H9 (cell line): ENCODE data around the gene ZFPM1. TPM values are rescaled to one million over a fixed set of nuclear protein-coding genes. Genes with fewer than 3 reads are reported as not detected.

Source experiments
- DNase-seq: peaks from one replicate; pipeline ENCODE4 v3.0.0-alpha.2; 2017
- H2AFZ ChIP-seq: one replicate; pipeline ENCODE4 v1.6.1; 2013; ENCODE audit warnings: mild to moderate bottlenecking, low read length, control low read depth, moderate library complexity
- H2AK5ac ChIP-seq: 2 replicates; pipeline ENCODE4 v1.6.1; 2013; ENCODE audit warnings: low read length, control low read depth, mixed read lengths; ENCODE audit not compliant: insufficient read length
- H2BK120ac ChIP-seq: one replicate; pipeline ENCODE4 v1.6.1; 2013; ENCODE audit warnings: low read depth, mild to moderate bottlenecking, low read length, control low read depth, inconsistent platforms; ENCODE audit not compliant: poor library complexity, severe bottlenecking
- H2BK12ac ChIP-seq: 2 replicates; pipeline ENCODE4 v1.6.1; 2013; ENCODE audit warnings: low read length, control low read depth, mixed read lengths, low read depth; ENCODE audit not compliant: insufficient read length
- H2BK15ac ChIP-seq: 2 replicates; pipeline ENCODE4 v1.6.1; 2013; ENCODE audit warnings: low read depth, low read length, control low read depth
- H2BK20ac ChIP-seq: one replicate; pipeline ENCODE4 v1.6.1; 2013; ENCODE audit warnings: low read depth, mild to moderate bottlenecking, low read length, control low read depth, inconsistent platforms; ENCODE audit not compliant: poor library complexity, severe bottlenecking
- H2BK5ac ChIP-seq: 2 replicates; pipeline ENCODE4 v1.6.1; 2013; ENCODE audit warnings: low read length, control low read depth, mixed read lengths; ENCODE audit not compliant: insufficient read length
- H3K14ac ChIP-seq: 2 replicates; pipeline ENCODE4 v1.6.1; 2013; ENCODE audit warnings: low read length, control low read depth; ENCODE audit not compliant: insufficient read depth
- H3K18ac ChIP-seq: 2 replicates; pipeline ENCODE4 v1.6.1; 2013; ENCODE audit warnings: low read depth, mild to moderate bottlenecking, mixed read lengths, low read length, control low read depth; ENCODE audit not compliant: insufficient read length
- H3K23ac ChIP-seq: 2 replicates; pipeline ENCODE4 v1.6.1; 2013; ENCODE audit warnings: low read length, control low read depth, mixed read lengths, low read depth; ENCODE audit not compliant: insufficient read length
- H3K23me2 ChIP-seq: 2 replicates; pipeline ENCODE4 v1.6.1; 2013; ENCODE audit warnings: low read depth, mild to moderate bottlenecking, mixed read lengths, low read length, control low read depth; ENCODE audit not compliant: insufficient read length, poor library complexity, severe bottlenecking
- H3K27ac ChIP-seq: 2 replicates; pipeline ENCODE4 v1.5.1; 2013; ENCODE audit warnings: low read length, control low read depth, mixed read lengths, low read depth; ENCODE audit not compliant: insufficient read length
- H3K27me3 ChIP-seq: 2 replicates; pipeline ENCODE4 v1.6.1; 2013; ENCODE audit warnings: low read length, control low read depth, inconsistent platforms; ENCODE audit not compliant: insufficient read depth
- H3K4ac ChIP-seq: 2 replicates; pipeline ENCODE4 v1.6.1; 2013; ENCODE audit warnings: low read depth, mild to moderate bottlenecking, control low read depth, inconsistent platforms, low read length, moderate library complexity
- H3K4me1 ChIP-seq: 2 replicates; pipeline ENCODE4 v1.6.1; 2013; ENCODE audit warnings: low read length, control low read depth, inconsistent platforms; ENCODE audit not compliant: insufficient read depth
- H3K4me2 ChIP-seq: 2 replicates; pipeline ENCODE4 v1.6.1; 2013; ENCODE audit warnings: low read length, control low read depth, mixed read lengths; ENCODE audit not compliant: insufficient read length, insufficient read depth
- H3K56ac ChIP-seq: 2 replicates; pipeline ENCODE4 v1.6.1; 2013; ENCODE audit warnings: low read depth, mild to moderate bottlenecking, mixed read lengths, low read length, control low read depth; ENCODE audit not compliant: insufficient read length
- H3K79me1 ChIP-seq: 2 replicates; pipeline ENCODE4 v1.6.1; 2013; ENCODE audit warnings: low read depth, mild to moderate bottlenecking, moderate library complexity, low read length, control low read depth, inconsistent platforms; ENCODE audit not compliant: insufficient read depth, poor library complexity, severe bottlenecking
- H3K79me2 ChIP-seq: 2 replicates; pipeline ENCODE4 v1.6.1; 2013; ENCODE audit warnings: low read length, control low read depth, inconsistent platforms; ENCODE audit not compliant: insufficient read depth
- H3K9ac ChIP-seq: 2 replicates; pipeline ENCODE4 v1.6.1; 2013; ENCODE audit warnings: low read length, control low read depth, mixed read lengths; ENCODE audit not compliant: insufficient read length; ENCODE audit errors: extremely low read depth
- H3K9me3 ChIP-seq: one replicate; pipeline ENCODE4 v1.6.1; 2013; ENCODE audit warnings: low read depth, low read length, inconsistent platforms; ENCODE audit not compliant: control insufficient read depth
- H3T11ph ChIP-seq: one replicate; pipeline ENCODE4 v1.6.1; 2013; ENCODE audit warnings: mild to moderate bottlenecking, low read length, control low read depth, inconsistent platforms
- H4K20me1 ChIP-seq: one replicate; pipeline ENCODE4 v1.6.1; 2013; ENCODE audit not compliant: control insufficient read depth, insufficient read length, insufficient read depth
- H4K5ac ChIP-seq: 2 replicates; pipeline ENCODE4 v1.6.1; 2013; ENCODE audit warnings: low read depth, mild to moderate bottlenecking, mixed read lengths, low read length, control low read depth; ENCODE audit not compliant: insufficient read length
- H4K8ac ChIP-seq: replicated peaks from 2 replicates; pipeline ENCODE4 v1.6.1; 2013; ENCODE audit warnings: low read length, control low read depth, mixed read lengths, low read depth; ENCODE audit not compliant: insufficient read length
- H4K91ac ChIP-seq: 2 replicates; pipeline ENCODE4 v1.6.1; 2013; ENCODE audit warnings: low read depth, mild to moderate bottlenecking, moderate library complexity, mixed read lengths, low read length, control low read depth; ENCODE audit not compliant: insufficient read length
- H3K27ac Mint-ChIP-seq, 3 experiments: 2 replicates in 2 of 3; 3 replicates in 1 of 3; pipeline ENCODE4 v1.8.0; 2020 to 2021; ENCODE audit warnings: mixed read lengths in 3 of 3, mild to moderate bottlenecking in 1 of 3, moderate library complexity in 1 of 3
- H3K27me3 Mint-ChIP-seq: 2 replicates; pipeline ENCODE4 v1.8.0; 2021; ENCODE audit warnings: low read depth, mild to moderate bottlenecking, moderate library complexity, mixed read lengths
- H3K36me3 Mint-ChIP-seq, 3 experiments: 2 replicates in 2 of 3; 3 replicates in 1 of 3; pipeline ENCODE4 v1.8.0; 2020 to 2021; ENCODE audit warnings: low read depth in 3 of 3, mixed read lengths in 3 of 3; ENCODE audit not compliant: insufficient read depth in 1 of 3
- H3K4me1 Mint-ChIP-seq, 2 experiments: 2 replicates each; pipeline ENCODE4 v1.8.0; 2020; ENCODE audit warnings: mixed read lengths in 2 of 2
- H3K4me3 Mint-ChIP-seq, 2 experiments: 2 replicates in 1 of 2; 3 replicates in 1 of 2; pipeline ENCODE4 v1.8.0; 2020 to 2021; ENCODE audit warnings: mild to moderate bottlenecking in 2 of 2, mixed read lengths in 2 of 2, moderate library complexity in 1 of 2
- H3K9me3 Mint-ChIP-seq, 2 experiments: 2 replicates in 1 of 2; 3 replicates in 1 of 2; pipeline ENCODE4 v1.8.0; 2020; ENCODE audit warnings: mild to moderate bottlenecking in 2 of 2, mixed read lengths in 2 of 2, moderate library complexity in 1 of 2
- WGBS: extraction: QIAGEN DNeasy Blood & Tissue Kit; methylation state at CpG from one replicate; pipeline ENCODE4 v1.1.7; 2013; ENCODE audit warnings: missing lambda C conversion rate, low lambda C conversion rate, mixed read lengths; ENCODE audit not compliant: insufficient read length; ENCODE audit errors: extremely low coverage; 5-methylcytosine and 5-hydroxymethylcytosine counted together
- total RNA-seq: library from RNA; stranded (reverse); gene quantifications from 2 replicates; pipeline ENCODE4 v1.2.1, GENCODE V29; 2021
- TF ChIP-seq, protein P1 (sequence below): fragments of 200-600 bp; sonication (generic); conservative IDR thresholded peaks from 3 replicates; pipeline ENCODE4 v1.8.0; 2021; ENCODE audit warnings: antibody characterized with exemption, mild to moderate bottlenecking

ZFPM1 gene
- total RNA-seq, 1 experiment from 2014 or later: 3.6 TPM

DNA sequence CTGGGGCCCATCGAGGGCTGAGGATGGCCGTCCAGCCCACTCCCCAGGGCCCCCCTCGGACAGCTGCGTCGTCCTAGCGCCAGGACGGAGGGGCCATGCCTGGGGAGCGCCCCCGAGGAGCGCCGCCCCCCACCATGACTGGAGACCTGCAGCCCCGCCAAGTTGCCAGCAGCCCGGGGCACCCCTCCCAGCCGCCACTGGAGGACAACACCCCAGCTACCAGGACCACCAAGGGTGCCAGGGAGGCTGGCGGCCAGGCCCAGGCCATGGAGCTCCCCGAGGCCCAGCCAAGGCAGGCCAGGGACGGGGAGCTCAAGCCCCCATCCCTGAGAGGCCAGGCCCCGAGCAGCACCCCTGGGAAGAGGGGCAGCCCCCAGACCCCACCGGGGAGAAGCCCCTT is 25.7 kb upstream of the ZFPM1 start:
- Histone ChIP-seq H3K14ac (no peak overlapping the region), H4K8ac (no peak overlapping the region), H2AK5ac (no peak overlapping the region), H2BK12ac (no peak overlapping the region), H2AFZ (no peak overlapping the region), H3K27me3 (no peaks in the 10 kb centered on the region), H3K9ac (no peak overlapping the region), H3K56ac (no peak overlapping the region), H3K27ac (no peak overlapping the region), H3K4me1 (no peaks in the 10 kb centered on the region), H2BK120ac (no peak overlapping the region), H2BK5ac (no peak overlapping the region), H3K18ac (no peak overlapping the region), H2BK20ac (no peak overlapping the region), H3K4me2 (no peak overlapping the region), H4K20me1 (no peaks in the 10 kb centered on the region), H3K9me3 (no peaks in the 10 kb centered on the region), H4K91ac (no peak overlapping the region), H3K79me1 (no peaks in the 10 kb centered on the region), H3K23ac (no peak overlapping the region), H3K79me2 (no peaks in the 10 kb centered on the region), H3K4ac (no peak overlapping the region), H3K23me2 (peaks cover 2% of the 10 kb centered on the region), H3T11ph (no peak overlapping the region), H4K5ac (no peak overlapping the region), H2BK15ac (no peak overlapping the region)
- no CpG with 5 or more reads among the region's 19 CpGs for WGBS
- Mint-ChIP-seq H3K9me3 (no peaks in the 10 kb centered on the region), H3K36me3 (no peaks in the 10 kb centered on the region), H3K4me3 (no peak overlapping the region), H3K4me1 (no peaks in the 10 kb centered on the region), H3K27ac (no peak overlapping the region), H3K27me3 (no peaks in the 10 kb centered on the region)
- no peak for DNase-seq
- TF ChIP-seq, protein P1, sequence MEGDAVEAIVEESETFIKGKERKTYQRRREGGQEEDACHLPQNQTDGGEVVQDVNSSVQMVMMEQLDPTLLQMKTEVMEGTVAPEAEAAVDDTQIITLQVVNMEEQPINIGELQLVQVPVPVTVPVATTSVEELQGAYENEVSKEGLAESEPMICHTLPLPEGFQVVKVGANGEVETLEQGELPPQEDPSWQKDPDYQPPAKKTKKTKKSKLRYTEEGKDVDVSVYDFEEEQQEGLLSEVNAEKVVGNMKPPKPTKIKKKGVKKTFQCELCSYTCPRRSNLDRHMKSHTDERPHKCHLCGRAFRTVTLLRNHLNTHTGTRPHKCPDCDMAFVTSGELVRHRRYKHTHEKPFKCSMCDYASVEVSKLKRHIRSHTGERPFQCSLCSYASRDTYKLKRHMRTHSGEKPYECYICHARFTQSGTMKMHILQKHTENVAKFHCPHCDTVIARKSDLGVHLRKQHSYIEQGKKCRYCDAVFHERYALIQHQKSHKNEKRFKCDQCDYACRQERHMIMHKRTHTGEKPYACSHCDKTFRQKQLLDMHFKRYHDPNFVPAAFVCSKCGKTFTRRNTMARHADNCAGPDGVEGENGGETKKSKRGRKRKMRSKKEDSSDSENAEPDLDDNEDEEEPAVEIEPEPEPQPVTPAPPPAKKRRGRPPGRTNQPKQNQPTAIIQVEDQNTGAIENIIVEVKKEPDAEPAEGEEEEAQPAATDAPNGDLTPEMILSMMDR: no peak
